Fibroblast of pulmonary artery (primary cell): ENCODE results near the gene RFNG.
A peak's percentile ranks its signal among the peaks of the same experiment; 100 is the strongest.

Source experiments
- DNase-seq: peaks from one replicate; pipeline ENCODE4 v3.0.0-alpha.2; 2010; ENCODE audit warnings: low read depth
- H3K4me3 ChIP-seq: replicated peaks from 2 replicates; pipeline ENCODE4 v1.5.1; 2011; ENCODE audit warnings: low read depth, mild to moderate bottlenecking, control low read depth, low read length, moderate library complexity
- TF ChIP-seq, protein P1 (sequence below): IDR thresholded peaks from 2 replicates; pipeline ENCODE4 v1.5.1; 2011; ENCODE audit warnings: mild to moderate bottlenecking, control low read depth, low read length, inconsistent platforms; ENCODE audit errors: missing control alignments

The RFNG gene

DNA sequence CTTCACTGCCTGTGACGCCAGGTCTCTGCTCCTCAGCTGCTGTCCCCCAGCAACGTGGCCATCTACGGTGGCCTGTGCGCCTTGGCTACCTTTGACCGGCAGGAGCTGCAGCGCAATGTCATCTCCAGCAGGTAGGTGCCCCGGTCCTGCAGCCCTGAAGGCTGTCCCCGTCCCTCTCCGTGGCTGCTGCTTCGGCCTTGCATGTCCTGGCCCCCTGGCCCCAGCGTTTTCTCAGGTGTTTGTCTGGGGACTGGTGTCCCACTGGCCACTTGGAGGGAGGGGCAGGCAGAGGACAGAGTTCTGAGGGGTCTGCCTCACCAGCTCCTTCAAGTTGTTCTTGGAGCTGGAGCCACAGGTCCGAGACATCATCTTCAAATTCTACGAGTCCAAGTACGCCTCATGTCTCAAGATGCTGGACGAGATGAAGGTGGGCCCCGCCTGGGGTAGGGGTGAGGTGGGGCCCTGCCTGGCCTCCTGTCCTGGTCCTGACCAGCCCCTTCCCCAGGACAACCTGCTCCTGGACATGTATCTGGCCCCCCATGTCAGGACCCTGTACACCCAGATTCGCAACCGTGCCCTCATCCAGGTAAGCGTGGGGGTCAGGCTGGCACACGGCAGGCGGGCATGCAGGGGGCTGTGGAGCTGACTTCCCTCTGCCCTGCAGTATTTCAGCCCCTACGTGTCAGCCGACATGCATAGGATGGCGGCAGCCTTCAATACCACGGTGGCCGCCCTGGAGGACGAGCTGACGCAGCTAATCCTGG, 4.5 kb upstream of the RFNG start:
- H3K4me3 ChIP-seq = no peak overlapping the region
- TF ChIP-seq, protein P1, sequence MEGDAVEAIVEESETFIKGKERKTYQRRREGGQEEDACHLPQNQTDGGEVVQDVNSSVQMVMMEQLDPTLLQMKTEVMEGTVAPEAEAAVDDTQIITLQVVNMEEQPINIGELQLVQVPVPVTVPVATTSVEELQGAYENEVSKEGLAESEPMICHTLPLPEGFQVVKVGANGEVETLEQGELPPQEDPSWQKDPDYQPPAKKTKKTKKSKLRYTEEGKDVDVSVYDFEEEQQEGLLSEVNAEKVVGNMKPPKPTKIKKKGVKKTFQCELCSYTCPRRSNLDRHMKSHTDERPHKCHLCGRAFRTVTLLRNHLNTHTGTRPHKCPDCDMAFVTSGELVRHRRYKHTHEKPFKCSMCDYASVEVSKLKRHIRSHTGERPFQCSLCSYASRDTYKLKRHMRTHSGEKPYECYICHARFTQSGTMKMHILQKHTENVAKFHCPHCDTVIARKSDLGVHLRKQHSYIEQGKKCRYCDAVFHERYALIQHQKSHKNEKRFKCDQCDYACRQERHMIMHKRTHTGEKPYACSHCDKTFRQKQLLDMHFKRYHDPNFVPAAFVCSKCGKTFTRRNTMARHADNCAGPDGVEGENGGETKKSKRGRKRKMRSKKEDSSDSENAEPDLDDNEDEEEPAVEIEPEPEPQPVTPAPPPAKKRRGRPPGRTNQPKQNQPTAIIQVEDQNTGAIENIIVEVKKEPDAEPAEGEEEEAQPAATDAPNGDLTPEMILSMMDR = no peak
- DNase-seq = no peak

GRCh38 chr17:82055023-82055964, 3.7 kb upstream of the RFNG start:
- no peak overlapping the region for H3K4me3 ChIP-seq
- TF ChIP-seq, protein P1 = no peak
- no peak for DNase-seq

DNA sequence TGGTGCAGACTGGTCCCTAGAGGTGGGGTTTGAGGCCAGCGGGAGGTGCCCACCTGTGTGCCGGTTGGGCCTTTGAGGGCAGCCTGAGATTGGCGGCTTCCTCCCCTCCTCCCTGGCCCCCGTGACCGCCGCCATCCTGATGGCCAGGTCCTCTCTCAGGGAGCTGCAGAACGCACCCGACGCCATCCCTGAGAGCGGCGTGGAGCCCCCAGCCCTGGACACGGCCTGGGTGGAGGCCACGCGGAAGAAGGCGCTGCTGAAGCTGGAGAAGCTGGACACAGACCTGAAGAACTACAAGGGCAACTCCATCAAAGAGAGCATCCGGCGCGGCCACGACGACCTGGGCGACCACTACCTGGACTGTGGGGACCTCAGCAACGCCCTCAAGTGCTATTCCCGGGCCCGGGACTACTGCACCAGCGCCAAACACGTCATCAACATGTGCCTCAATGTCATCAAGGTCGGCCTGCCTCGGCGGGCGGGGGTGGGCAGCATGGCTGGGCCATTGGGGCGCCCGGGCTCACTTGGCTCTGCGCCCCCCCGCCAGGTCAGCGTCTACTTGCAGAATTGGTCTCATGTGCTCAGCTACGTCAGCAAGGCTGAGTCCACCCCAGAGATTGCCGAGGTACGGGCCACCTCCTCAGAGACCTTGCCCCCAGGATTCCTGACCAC, 2.9 kb upstream of the RFNG start:
- TF ChIP-seq, protein P1 = no peak
- H3K4me3 ChIP-seq = no peak overlapping the region
- DNase-seq = no peak

- H3K4me3 ChIP-seq = no peak overlapping the region
- TF ChIP-seq, protein P1 = no peak
- no peak for DNase-seq
Observed at GRCh38 chr17:82053556-82054263, 2.1 kb upstream of the RFNG start.

DNA sequence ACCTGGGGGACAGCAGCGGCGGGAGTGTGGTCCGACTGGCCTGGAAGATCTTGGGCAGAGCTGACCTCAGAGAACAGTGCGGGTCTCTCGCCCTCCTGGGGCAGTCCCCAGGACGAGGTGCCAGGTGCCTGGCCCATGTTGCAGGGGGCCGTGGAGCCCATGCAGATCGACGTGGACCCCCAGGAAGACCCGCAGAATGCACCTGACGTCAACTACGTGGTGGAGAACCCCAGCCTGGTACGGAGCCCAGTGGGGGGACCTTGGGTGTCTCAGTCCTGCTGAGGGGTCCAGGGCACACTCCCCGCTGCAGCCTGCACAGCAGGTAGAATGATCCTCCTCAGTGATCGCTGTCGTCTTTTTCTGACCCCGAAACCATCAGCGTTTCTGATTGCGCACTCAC, 1.5 kb upstream of the RFNG start:
- no peak for DNase-seq
- H3K4me3 ChIP-seq = peak overlapping the region; percentile 77
- TF ChIP-seq, protein P1 = no peak

GRCh38 chr17:82052638-82053059, 1.0 kb upstream of the RFNG start:
- TF ChIP-seq, protein P1 = no peak
- no peak for DNase-seq
- peak overlapping the region; percentile 77 for H3K4me3 ChIP-seq
